ENCODE data around the gene OSBP2. TPM values are rescaled to one million over a fixed set of nuclear protein-coding genes. Genes with fewer than 3 reads are reported as not detected.

OSBP2 gene
- total and polyA plus RNA-seq, 12 donors = 0.84 to 20.1 (median 13.2) TPM

GRCh38 chr22:30781271-30781875 is 86.7 kb downstream of the OSBP2 start:
- H3K4me1 ChIP-seq = no peaks in the 10 kb centered on the region
- 86 to 87% methylated on average over 6 of the region's 6 CpGs for WGBS, 2 donors
- intact Hi-C loops (cut with DNase I) = no loop called here
- H3K27me3 ChIP-seq = no peaks in the 10 kb centered on the region
- no peaks in the 10 kb centered on the region for H3K36me3 ChIP-seq
- no peak for DNase-seq
- H3K4me3 ChIP-seq = no peak overlapping the region
- H3K27ac ChIP-seq = no peak overlapping the region
- TF ChIP-seq CTCF (IDR thresholded peaks at IDR 0.05) = no peak
- H3K9me3 ChIP-seq = no peaks in the 10 kb centered on the region
- no peak for ATAC-seq

- H3K4me1 ChIP-seq = no peaks in the 10 kb centered on the region
- ATAC-seq (no peak), DNase-seq (no peak)
- H3K27ac ChIP-seq = no peak overlapping the region
- WGBS, 2 donors = 75 to 80% methylated on average over 5 of the region's 5 CpGs
- TF ChIP-seq CTCF (IDR thresholded peaks at IDR 0.05) = no peak
- intact Hi-C loops (cut with DNase I) = no loop called here
- no peaks in the 10 kb centered on the region for H3K9me3 ChIP-seq
- no peak overlapping the region for H3K4me3 ChIP-seq
- no peaks in the 10 kb centered on the region for H3K27me3 ChIP-seq
- no peaks in the 10 kb centered on the region for H3K36me3 ChIP-seq
Measured at GRCh38 chr22:30782613-30783012, 87.9 kb downstream of the OSBP2 start.

- Histone ChIP-seq H3K36me3 (no peaks in the 10 kb centered on the region), H3K27ac (no peak overlapping the region), H3K27me3 (no peaks in the 10 kb centered on the region), H3K4me1 (no peaks in the 10 kb centered on the region), H3K4me3 (no peak overlapping the region), H3K9me3 (no peaks in the 10 kb centered on the region)
- intact Hi-C loops (cut with DNase I) = no loop called here
- DNase-seq (no peak), ATAC-seq (no peak)
- no peak for TF ChIP-seq CTCF (IDR thresholded peaks at IDR 0.05)
- 89 to 94% methylated on average over 2 of the region's 2 CpGs for WGBS, 2 donors
Measured at GRCh38 chr22:30783021-30783420, 88.3 kb downstream of the OSBP2 start.

- Histone ChIP-seq H3K9me3 (no peaks in the 10 kb centered on the region), H3K36me3 (no peaks in the 10 kb centered on the region), H3K27me3 (no peaks in the 10 kb centered on the region), H3K4me3 (no peak overlapping the region), H3K4me1 (no peaks in the 10 kb centered on the region), H3K27ac (no peak overlapping the region)
- no peak for TF ChIP-seq CTCF (IDR thresholded peaks at IDR 0.05)
- ATAC-seq = no peak
- no peak for DNase-seq
- intact Hi-C loops (cut with DNase I) = no loop called here
- WGBS, 2 donors = 77 to 80% methylated on average over 2 of the region's 2 CpGs
Measured at GRCh38 chr22:30785527-30785926, 90.9 kb downstream of the OSBP2 start.
